SK-N-SH (cell line): ENCODE data around the gene CDHR2. TPM values are rescaled to one million over a fixed set of nuclear protein-coding genes. Genes with fewer than 3 reads are reported as not detected.

ENCODE experiments used
- CTCF ChIA-PET: fragments of 300-600, 350-600 bp; formaldehyde crosslinking; extraction: SDS; loops from one replicate; lab custom pipeline; 2021; lab: Yijun Ruan, JAX
- POLR2A ChIA-PET: fragments of 350-600 bp; sonication (Branson Sonifier 250); formaldehyde crosslinking; extraction: SDS; loops from one replicate; lab custom pipeline; 2020; ENCODE audit warnings: antibody characterized with exemption, inconsistent platforms; lab: Yijun Ruan, JAX
- DNase-seq: peaks from one replicate; pipeline ENCODE4 v3.0.0; 2012
- H2AFZ ChIP-seq: fragments of 200-600 bp; sonication (generic); 2 replicates; pipeline ENCODE4 v1.8.1; 2016; ENCODE audit warnings: antibody characterized with exemption, mild to moderate bottlenecking, low read depth
- H3F3A ChIP-seq: fragments of 200-600 bp; sonication (generic); replicated peaks from 2 replicates; pipeline ENCODE3; 2016; ENCODE audit warnings: antibody characterized with exemption, mild to moderate bottlenecking; ENCODE audit not compliant: insufficient read depth
- H3K27ac ChIP-seq, 2 experiments: fragments of 200-500 bp in 1 of 2; fragments of 200-600 bp in 1 of 2; sonication (Bioruptor generic) in 1 of 2; sonication (generic), shearing (Covaris generic) in 1 of 2; 2 replicates each; pipeline versions ENCODE4 v1.5.1 to v1.6.1; 2014 to 2016; ENCODE audit warnings: low read depth in 2 of 2, inconsistent platforms in 1 of 2, low read length in 1 of 2, mild to moderate bottlenecking in 1 of 2, mixed read lengths in 1 of 2
- H3K27me3 ChIP-seq: fragments of 200-600 bp; sonication (generic), shearing (Covaris generic); 2 replicates; pipeline ENCODE4 v1.6.1; 2016; ENCODE audit warnings: mixed run types; ENCODE audit not compliant: insufficient read depth
- H3K36me3 ChIP-seq, 2 experiments: fragments of 200-500 bp in 1 of 2; fragments of 200-600 bp in 1 of 2; sonication (Bioruptor generic) in 1 of 2; sonication (generic) in 1 of 2; replicated peaks in 1 of 2; 2 replicates each; pipeline versions ENCODE3 to v1.5.1; 2014 to 2016; ENCODE audit warnings: low read length in 1 of 2, mild to moderate bottlenecking in 1 of 2; ENCODE audit not compliant: insufficient read depth in 2 of 2, control insufficient read depth in 1 of 2
- H3K4me1 ChIP-seq, 2 experiments: fragments of 200-500 bp in 1 of 2; fragments of 200-600 bp in 1 of 2; sonication (Bioruptor generic) in 1 of 2; sonication (generic), shearing (Covaris generic) in 1 of 2; 2 replicates each; pipeline versions ENCODE4 v1.5.1 to v1.6.1; 2014 to 2016; ENCODE audit warnings: low read depth in 1 of 2, low read length in 1 of 2, mixed run types in 1 of 2; ENCODE audit not compliant: insufficient read depth in 2 of 2, control insufficient read depth in 1 of 2
- H3K4me2 ChIP-seq: fragments of 200-600 bp; sonication (generic), shearing (Covaris generic); 2 replicates; pipeline ENCODE4 v1.6.1; 2017; ENCODE audit warnings: mixed run types
- H3K4me3 ChIP-seq, 2 experiments: fragments of 200-500 bp in 1 of 2; fragments of 200-600 bp in 1 of 2; sonication (Bioruptor generic) in 1 of 2; sonication (generic), shearing (Covaris generic) in 1 of 2; 2 replicates each; pipeline versions ENCODE4 v1.5.1 to v1.8.1; 2014 to 2016; ENCODE audit warnings: low read depth in 2 of 2, inconsistent platforms in 1 of 2, low read length in 1 of 2, mild to moderate bottlenecking in 1 of 2, mixed read lengths in 1 of 2, moderate library complexity in 1 of 2
- H3K79me2 ChIP-seq: fragments of 200-600 bp; sonication (generic); 2 replicates; pipeline ENCODE4 v1.8.1; 2017; ENCODE audit warnings: mild to moderate bottlenecking; ENCODE audit not compliant: insufficient read depth
- H3K9ac ChIP-seq: fragments of 200-600 bp; sonication (generic); 2 replicates; pipeline ENCODE4 v1.6.1; 2017; ENCODE audit warnings: mixed run types
- H3K9me2 ChIP-seq: fragments of 200-600 bp; sonication (generic); 2 replicates; pipeline ENCODE4 v1.6.1; 2017; ENCODE audit warnings: mixed run types
- H3K9me3 ChIP-seq: fragments of 200-600 bp; sonication (generic); 2 replicates; pipeline ENCODE4 v1.6.1; 2017; ENCODE audit warnings: mixed run types, mild to moderate bottlenecking, moderate library complexity
- H4K20me1 ChIP-seq: fragments of 200-600 bp; sonication (generic); 2 replicates; pipeline ENCODE4 v1.6.1; 2017; ENCODE audit warnings: mild to moderate bottlenecking, mixed run types; ENCODE audit not compliant: insufficient read depth
- CHD2 ChIP-seq: fragments of 150-350 bp; IDR thresholded peaks from 2 replicates; pipeline ENCODE4 v1.6.1; 2018; ENCODE audit warnings: low read length; ENCODE audit not compliant: partially characterized antibody
- ELF1 ChIP-seq: IDR thresholded peaks from 2 replicates; pipeline ENCODE4 v1.4.0; 2012
- EZH2phosphoT487 ChIP-seq: fragments of 200-600 bp; sonication (generic); IDR thresholded peaks from 2 replicates; pipeline ENCODE4 v1.6.1; 2017; ENCODE audit warnings: low read depth, mixed run types, mild to moderate bottlenecking, antibody characterized with exemption, moderate library complexity, borderline replicate concordance
- FOSL2 ChIP-seq: IDR thresholded peaks from 2 replicates; pipeline ENCODE4 v1.4.0; 2012; ENCODE audit warnings: low read depth, mild to moderate bottlenecking, moderate library complexity, borderline replicate concordance
- FOXM1 ChIP-seq: IDR thresholded peaks from 2 replicates; pipeline ENCODE4 v1.4.0; 2012; ENCODE audit warnings: low read depth, mild to moderate bottlenecking
- GABPA ChIP-seq: IDR thresholded peaks from 2 replicates; pipeline ENCODE4 v1.4.0; 2012; ENCODE audit warnings: low read depth, mild to moderate bottlenecking
- GATA2 ChIP-seq: sonication (generic); formaldehyde crosslinking; IDR thresholded peaks from 2 replicates; pipeline ENCODE4 v1.5.0; 2020; ENCODE audit warnings: mild to moderate bottlenecking, missing genetic modification reagents
- JUND ChIP-seq: IDR thresholded peaks from 2 replicates; pipeline ENCODE4 v1.4.0; 2012
- MEF2A ChIP-seq: IDR thresholded peaks from 2 replicates; pipeline ENCODE4 v1.4.0; 2012; ENCODE audit warnings: low read depth, borderline replicate concordance
- MXI1 ChIP-seq: IDR thresholded peaks from 2 replicates; pipeline ENCODE4 v1.6.1; 2012; ENCODE audit warnings: mild to moderate bottlenecking, low read depth, low read length, improper control_type of control experiment
- NFIC ChIP-seq: IDR thresholded peaks from 2 replicates; pipeline ENCODE4 v1.4.0; 2012; ENCODE audit warnings: borderline replicate concordance
- NRF1 ChIP-seq: IDR thresholded peaks from 2 replicates; pipeline ENCODE4 v1.6.1; 2012; ENCODE audit warnings: low read depth, mild to moderate bottlenecking, low read length
- PBX3 ChIP-seq: IDR thresholded peaks from 2 replicates; pipeline ENCODE4; 2012
- POLR2AphosphoS5 ChIP-seq: IDR thresholded peaks from 2 replicates; pipeline ENCODE4 v1.6.1; 2012; ENCODE audit warnings: low read depth, low read length
- RAD21 ChIP-seq: IDR thresholded peaks from 2 replicates; pipeline ENCODE4 v1.6.1; 2012; ENCODE audit warnings: mild to moderate bottlenecking, low read length
- RCOR1 ChIP-seq: fragments of 150-350 bp; IDR thresholded peaks from 2 replicates; pipeline ENCODE4 v1.6.1; 2017; ENCODE audit warnings: antibody characterized with exemption, low read length
- RFX5 ChIP-seq: IDR thresholded peaks from 2 replicates; pipeline ENCODE4 v1.6.1; 2012; ENCODE audit warnings: mild to moderate bottlenecking, improper control_type of control experiment, low read length
- RXRA ChIP-seq: IDR thresholded peaks from 2 replicates; pipeline ENCODE4 v1.4.0; 2012; ENCODE audit warnings: low read depth, mild to moderate bottlenecking, borderline replicate concordance
- SIN3A ChIP-seq: IDR thresholded peaks from 2 replicates; pipeline ENCODE4 v1.6.1; 2012; ENCODE audit warnings: low read depth, mild to moderate bottlenecking, low read length, moderate library complexity, borderline replicate concordance
- SMC3 ChIP-seq: IDR thresholded peaks from 2 replicates; pipeline ENCODE4 v1.6.1; 2012; ENCODE audit warnings: low read depth, low read length, improper control_type of control experiment
- TCF12 ChIP-seq: IDR thresholded peaks from 2 replicates; pipeline ENCODE4 v1.4.0; 2012
- TEAD4 ChIP-seq: IDR thresholded peaks from 2 replicates; pipeline ENCODE4 v1.4.0; 2012; ENCODE audit warnings: mild to moderate bottlenecking, borderline replicate concordance; ENCODE audit not compliant: insufficient read depth
- YY1 ChIP-seq: IDR thresholded peaks from 2 replicates; pipeline ENCODE4 v1.4.0; 2012; ENCODE audit warnings: low read depth, mild to moderate bottlenecking
- WGBS: methylation state at CpG from one replicate; pipeline ENCODE4 v1.1.6; 2017; ENCODE audit warnings: low lambda C conversion rate; 5-methylcytosine and 5-hydroxymethylcytosine counted together
- polyA plus RNA-seq, 3 experiments: library from polyadenylated mRNA; depleted of rRNA; stranded (reverse); fragments of >200 nt; gene quantifications; 2 replicates each; pipeline ENCODE4 v1.2.3, GENCODE V29; 2012
- TF ChIP-seq, protein P1 (sequence below): fragments of 150-350 bp; IDR thresholded peaks from 2 replicates; pipeline ENCODE4 v1.6.1; 2017; ENCODE audit warnings: antibody characterized with exemption, low read length, low read depth, borderline replicate concordance
- TF ChIP-seq, protein P2 (sequence below): IDR thresholded peaks from 2 replicates; pipeline ENCODE4 v1.4.0; 2012; ENCODE audit warnings: low read depth

Gene CDHR2
- polyA plus RNA-seq, 1 of the 3 experiments (the other 2 are of a cell fraction) = not detected

DNA sequence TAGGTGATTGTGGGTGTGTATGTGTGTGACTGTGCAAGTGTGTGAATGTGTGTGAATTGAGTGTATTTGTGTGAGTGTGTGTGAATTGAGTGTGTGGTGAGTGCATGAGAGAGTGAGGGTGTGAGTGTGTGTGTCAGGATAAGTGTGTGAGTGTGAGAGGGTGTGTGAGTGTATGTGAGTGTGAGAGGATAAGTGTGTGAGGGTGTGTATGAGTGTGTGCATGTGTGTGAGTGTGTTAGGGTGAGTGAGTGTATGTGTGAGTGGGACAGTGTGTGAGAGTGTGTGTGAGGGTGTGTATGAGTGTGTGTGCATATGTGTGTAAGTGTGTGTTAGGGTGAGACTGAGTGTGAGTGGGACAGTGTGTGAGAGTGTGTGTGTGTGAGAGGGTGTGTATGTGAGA lies 39.2 kb downstream of the CDHR2 start:
- no peak for DNase-seq
- POLR2A ChIA-PET = no interaction called here
- TF ChIP-seq FOSL2 (no peak), GABPA (no peak), CHD2 (no peak), MXI1 (no peak), RFX5 (no peak), SMC3 (no peak), RCOR1 (no peak), NRF1 (no peak), GATA2 (CRISPR knock-in tag) (no peak), YY1 (no peak), RXRA (no peak), NFIC (no peak), MEF2A (no peak), SIN3A (no peak), FOXM1 (no peak)
- TF ChIP-seq, protein P1, sequence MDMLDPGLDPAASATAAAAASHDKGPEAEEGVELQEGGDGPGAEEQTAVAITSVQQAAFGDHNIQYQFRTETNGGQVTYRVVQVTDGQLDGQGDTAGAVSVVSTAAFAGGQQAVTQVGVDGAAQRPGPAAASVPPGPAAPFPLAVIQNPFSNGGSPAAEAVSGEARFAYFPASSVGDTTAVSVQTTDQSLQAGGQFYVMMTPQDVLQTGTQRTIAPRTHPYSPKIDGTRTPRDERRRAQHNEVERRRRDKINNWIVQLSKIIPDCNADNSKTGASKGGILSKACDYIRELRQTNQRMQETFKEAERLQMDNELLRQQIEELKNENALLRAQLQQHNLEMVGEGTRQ = no peak
- TF ChIP-seq, protein P2, sequence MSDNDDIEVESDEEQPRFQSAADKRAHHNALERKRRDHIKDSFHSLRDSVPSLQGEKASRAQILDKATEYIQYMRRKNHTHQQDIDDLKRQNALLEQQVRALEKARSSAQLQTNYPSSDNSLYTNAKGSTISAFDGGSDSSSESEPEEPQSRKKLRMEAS = no peak
- TF ChIP-seq, all 33 proteins: peak for 0
- H3K9me2 ChIP-seq = no peaks in the 10 kb centered on the region
- no peak overlapping the region for H2AFZ ChIP-seq
- CTCF ChIA-PET = interaction anchor here (1.1 to 1.5 kb wide), 3 partner anchors 15 to 140 kb away, joined by 3 to 7 read pairs (median 3); partner anchors contain the start of gene FAF2
- no peaks in the 10 kb centered on the region for H3K79me2 ChIP-seq
- H3K4me1 ChIP-seq = no peaks in the 10 kb centered on the region
- no peaks in the 10 kb centered on the region for H3F3A ChIP-seq
- no peaks in the 10 kb centered on the region for H4K20me1 ChIP-seq
- no peak overlapping the region for H3K4me3 ChIP-seq
- H3K36me3 ChIP-seq = no peaks in the 10 kb centered on the region
- H3K27ac ChIP-seq = no peak overlapping the region
- H3K9ac ChIP-seq = no peak overlapping the region
- H3K9me3 ChIP-seq = no peaks in the 10 kb centered on the region
- no peaks in the 10 kb centered on the region for H3K27me3 ChIP-seq
- no peak overlapping the region for H3K4me2 ChIP-seq

- H3F3A ChIP-seq = no peaks in the 10 kb centered on the region
- no peak for TF ChIP-seq POLR2AphosphoS5
- TF ChIP-seq, protein P2 = no peak
- no peak for TF ChIP-seq JUND
- no peak for TF ChIP-seq TCF12
- no peak for TF ChIP-seq ELF1
- TF ChIP-seq YY1 = no peak
- TF ChIP-seq, protein P1 = no peak
- TF ChIP-seq RCOR1 = no peak
- no peak for TF ChIP-seq EZH2phosphoT487
- no peak for TF ChIP-seq FOSL2
- TF ChIP-seq PBX3 = no peak
- no peak for TF ChIP-seq TEAD4
- no peak for TF ChIP-seq NFIC
- TF ChIP-seq RAD21 = no peak
- TF ChIP-seq, all 33 proteins: peak for 0
- no peak overlapping the region for H2AFZ ChIP-seq
- no peaks in the 10 kb centered on the region for H3K9me3 ChIP-seq
- CTCF ChIA-PET = interaction anchor here (0.9 to 1.2 kb wide), 2 partner anchors 16 to 142 kb away, joined by 6 read pairs; no protein-coding TSS in a partner anchor
- no peaks in the 10 kb centered on the region for H4K20me1 ChIP-seq
- POLR2A ChIA-PET = no interaction called here
- no peak overlapping the region for H3K4me3 ChIP-seq
- no peak overlapping the region for H3K9ac ChIP-seq
- WGBS = 77% methylated on average over 29 of the region's 31 CpGs
- no peaks in the 10 kb centered on the region for H3K79me2 ChIP-seq
- H3K4me1 ChIP-seq = no peaks in the 10 kb centered on the region
- H3K4me2 ChIP-seq = no peak overlapping the region
- H3K9me2 ChIP-seq = no peaks in the 10 kb centered on the region
- DNase-seq = no peak
- no peak overlapping the region for H3K27ac ChIP-seq
- H3K36me3 ChIP-seq = no peaks in the 10 kb centered on the region
- H3K27me3 ChIP-seq = no peaks in the 10 kb centered on the region
These were observed 40.1 kb downstream of the CDHR2 start for GRCh38 chr5:176589039-176589769.
